ENCODE results near the gene LMAN2.
"Not testable (repeated sequence)": the region's sequence is repeated elsewhere in the genome, so short reads cannot be mapped to it uniquely, and the experiment has no call there.

The LMAN2 gene

DNA sequence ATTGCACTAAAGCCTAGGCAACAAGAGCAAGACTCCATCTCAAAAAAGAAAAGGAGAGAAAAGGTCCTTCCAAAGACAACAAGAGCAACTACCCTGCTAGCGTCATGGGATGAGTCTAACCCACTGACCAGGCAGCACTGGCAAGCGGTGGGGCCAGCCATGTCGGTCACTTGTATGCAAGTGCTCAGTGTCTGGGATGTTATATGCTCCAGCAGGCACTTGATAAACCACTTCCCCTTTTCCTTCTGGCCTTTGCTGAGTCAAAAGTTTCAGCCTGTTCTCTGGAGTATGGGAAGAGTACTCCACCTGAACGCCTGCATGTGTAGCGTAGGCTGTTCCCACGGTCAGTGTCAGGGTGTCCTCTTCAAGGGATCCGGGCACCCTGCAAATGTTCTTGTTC is 30.6 kb downstream of the LMAN2 start:
- DNase-seq, result no peak

DNA sequence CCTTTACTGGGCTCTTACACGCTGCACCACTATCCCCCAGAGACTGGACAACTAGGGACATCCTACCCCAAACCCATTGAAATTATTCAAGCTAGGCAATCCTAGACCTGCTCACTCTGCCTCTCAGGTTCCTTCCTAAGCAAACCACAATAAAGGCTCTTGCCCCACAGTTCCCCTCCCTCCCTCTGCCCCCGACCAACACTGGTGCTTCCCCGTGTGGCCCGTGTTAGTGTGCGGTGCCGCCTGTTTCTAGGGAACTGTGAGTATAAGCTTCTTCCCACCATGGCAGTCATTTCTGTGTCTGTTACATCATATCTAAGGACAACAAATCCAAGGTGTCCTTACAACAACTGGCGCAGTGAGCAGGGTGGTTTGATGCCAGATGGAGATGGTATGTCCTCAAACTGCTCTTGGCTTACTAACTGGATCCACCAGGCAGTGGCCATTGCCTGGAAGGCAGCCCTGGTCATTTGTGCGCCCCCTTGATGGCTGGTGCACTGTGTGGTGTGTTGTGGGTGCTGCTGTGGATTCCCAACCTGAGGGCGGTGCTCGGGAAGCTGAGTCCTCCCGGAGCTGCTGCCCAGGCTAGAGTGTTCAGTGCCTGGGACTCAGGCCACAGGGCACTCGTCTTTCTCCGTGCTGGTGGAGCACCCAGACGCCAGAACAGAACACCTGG is 31.4 kb downstream of the LMAN2 start:
- no peak for DNase-seq

DNA sequence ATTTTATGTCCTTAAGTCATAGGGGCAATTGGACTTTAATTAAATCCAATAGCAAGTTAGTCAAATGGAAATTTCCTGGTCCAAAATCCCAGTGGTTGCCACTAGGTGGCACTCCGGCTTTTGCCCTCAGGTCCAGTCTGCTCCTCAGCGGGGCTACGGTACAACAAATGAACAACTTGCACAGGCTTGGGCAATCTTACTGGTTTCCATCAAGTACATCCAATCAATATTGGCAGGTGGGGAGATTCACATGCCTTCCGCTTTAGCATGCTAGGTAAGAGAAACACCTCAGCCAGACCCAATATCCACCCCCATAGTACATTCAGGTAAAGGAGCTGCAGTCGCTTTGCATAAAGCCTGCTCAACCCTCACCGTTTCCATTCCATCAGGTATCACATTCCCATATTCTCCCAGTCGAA is 33.5 kb downstream of the LMAN2 start:
- peak; percentile 37 for DNase-seq

DNA sequence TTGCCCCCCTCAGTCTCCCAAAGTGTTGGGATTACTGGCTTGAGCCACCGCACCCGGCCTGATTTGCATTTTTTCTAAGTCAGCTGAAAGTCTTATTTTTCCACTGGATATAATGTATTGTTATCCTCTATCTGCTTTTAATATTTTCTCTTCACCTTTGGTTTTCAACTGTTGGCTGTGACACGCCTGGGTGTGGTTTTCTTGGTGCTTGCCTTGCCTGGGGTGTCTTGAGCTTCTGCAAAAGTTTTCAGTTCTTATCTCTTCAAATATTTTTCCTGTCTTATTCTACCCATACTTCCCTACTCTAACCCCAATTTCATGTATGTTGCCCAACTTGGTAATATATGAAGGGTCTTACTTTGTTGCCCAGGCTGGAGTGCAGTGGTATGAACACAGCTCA is 35.5 kb downstream of the LMAN2 start:
- no peak for DNase-seq

DNA sequence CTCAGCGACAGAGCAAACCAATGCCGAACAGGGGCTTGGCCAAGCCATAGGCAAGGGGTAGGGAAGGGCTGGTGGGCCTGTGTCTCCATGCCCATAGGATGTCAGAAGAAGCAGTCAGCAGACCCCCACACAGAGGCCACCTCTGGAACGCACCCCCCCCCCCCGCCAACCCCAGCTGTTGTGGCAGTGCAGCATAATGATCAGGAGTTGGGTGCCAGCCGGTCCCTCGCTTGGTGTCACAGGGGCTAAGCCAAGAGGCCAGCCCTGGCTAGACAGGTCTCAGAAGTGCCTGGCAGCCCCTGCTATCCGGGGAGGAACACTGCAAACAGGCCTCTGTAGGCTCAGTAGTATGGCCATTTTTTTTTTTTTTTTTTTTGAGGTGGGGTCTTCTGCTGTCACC is 36.1 kb downstream of the LMAN2 start:
- DNase-seq, result no peak

DNA sequence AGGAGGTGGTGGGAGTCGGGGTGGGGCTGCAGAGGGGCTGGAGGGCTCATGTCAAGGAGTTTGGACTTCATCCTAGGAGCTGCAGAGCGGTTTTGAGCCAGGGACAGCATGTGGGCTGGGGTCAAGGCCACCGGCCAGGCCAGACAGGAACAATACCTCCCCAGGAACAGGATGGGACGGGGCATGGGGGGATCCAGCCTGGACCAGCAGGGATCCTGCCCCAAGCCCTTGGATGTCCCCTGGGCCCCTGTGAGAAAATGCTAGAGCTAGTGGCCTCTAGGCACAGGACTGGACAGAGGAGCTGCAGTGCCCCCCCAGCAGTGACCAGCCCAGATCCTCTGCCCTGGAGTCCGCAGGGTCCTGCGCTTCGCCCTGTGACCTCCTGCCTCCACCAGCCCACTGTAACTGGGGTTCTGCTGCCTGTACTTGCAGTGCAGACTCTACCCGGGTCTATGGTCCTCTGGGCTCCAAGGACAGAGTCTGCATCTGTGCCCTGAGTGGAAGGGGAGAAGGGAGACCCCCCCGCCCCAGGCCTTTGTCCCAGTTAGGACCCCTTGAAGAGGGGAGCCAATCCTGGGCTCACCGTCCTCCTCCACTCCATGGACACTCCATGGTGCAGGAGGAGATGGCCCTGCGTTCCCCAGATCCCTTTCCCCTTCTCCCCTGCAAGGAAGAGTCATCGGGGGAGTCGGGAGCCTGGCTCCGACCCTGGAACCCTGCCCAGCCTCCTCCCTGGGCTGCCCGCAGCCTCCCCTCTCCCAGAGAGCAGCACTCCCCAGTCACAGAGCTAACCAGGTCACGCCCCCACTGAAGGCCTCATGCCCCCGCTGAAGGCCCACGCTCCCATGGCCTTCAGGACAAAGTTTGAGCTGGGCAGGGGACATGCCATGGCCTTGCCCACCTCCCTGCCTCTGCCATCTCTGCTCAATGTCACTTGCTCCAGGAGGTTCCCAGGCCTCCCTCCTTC is 36.8 kb downstream of the LMAN2 start:
- DNase-seq, result no peak

DNA sequence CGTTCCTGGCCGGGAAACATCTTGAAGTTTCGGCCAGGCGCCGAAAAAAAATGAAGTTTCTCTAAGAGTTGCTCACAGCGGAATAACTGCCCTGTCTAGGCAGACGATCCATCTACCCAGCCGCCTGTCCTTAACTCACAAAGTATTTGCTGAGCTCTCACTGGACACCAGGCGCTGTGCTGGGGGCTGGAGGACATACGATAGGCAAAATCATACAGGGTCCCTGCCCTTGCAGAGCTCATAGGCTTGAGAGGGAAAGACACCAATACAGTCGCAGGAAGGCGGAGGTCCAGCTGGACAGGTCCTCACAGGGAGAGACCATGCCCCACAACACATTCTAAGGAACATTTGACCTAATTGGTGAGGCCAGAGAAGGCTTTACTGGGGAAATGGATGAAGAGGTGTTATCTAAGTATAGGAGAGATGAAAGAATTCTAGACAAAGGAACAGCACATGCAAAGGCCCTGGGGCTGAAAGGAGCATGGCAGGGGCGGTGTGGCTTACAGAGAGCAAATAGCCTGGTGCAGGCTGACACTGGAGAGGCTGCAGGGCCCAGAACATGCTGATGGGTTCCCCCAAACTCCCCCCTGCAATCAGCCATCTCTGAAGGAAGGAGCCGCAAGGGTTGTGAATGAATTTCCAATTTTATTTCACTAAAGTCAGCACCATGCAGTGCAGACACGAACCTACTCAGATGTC is 37.8 kb downstream of the LMAN2 start:
- no peak for DNase-seq

DNA sequence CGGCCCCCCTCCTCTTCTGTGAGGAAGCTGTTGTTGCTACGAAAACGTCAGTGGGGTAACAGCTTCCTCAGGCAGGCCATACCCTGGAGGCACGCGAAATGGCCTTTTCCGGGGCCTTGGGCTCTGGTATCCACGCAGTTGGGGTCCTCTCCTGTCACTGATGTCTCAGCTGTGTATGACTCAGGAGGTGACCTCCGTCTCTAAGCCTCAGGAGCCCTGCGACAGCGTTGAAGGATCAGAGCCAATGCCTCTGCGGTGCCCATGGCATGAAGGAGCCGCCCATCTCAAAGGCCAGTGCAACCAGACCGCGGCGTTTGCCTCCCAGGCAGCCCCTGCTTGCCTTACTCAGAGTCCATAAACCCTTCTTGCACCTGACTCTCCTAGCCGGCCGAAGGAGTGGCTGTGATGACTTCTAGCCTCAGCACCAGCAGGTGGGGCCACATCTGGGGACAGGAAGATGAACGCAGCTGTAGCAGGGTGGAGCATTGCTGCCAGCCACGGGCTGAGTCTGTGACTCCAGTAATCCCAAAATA is 38.8 kb downstream of the LMAN2 start:
- peak; percentile 54 for DNase-seq

DNA sequence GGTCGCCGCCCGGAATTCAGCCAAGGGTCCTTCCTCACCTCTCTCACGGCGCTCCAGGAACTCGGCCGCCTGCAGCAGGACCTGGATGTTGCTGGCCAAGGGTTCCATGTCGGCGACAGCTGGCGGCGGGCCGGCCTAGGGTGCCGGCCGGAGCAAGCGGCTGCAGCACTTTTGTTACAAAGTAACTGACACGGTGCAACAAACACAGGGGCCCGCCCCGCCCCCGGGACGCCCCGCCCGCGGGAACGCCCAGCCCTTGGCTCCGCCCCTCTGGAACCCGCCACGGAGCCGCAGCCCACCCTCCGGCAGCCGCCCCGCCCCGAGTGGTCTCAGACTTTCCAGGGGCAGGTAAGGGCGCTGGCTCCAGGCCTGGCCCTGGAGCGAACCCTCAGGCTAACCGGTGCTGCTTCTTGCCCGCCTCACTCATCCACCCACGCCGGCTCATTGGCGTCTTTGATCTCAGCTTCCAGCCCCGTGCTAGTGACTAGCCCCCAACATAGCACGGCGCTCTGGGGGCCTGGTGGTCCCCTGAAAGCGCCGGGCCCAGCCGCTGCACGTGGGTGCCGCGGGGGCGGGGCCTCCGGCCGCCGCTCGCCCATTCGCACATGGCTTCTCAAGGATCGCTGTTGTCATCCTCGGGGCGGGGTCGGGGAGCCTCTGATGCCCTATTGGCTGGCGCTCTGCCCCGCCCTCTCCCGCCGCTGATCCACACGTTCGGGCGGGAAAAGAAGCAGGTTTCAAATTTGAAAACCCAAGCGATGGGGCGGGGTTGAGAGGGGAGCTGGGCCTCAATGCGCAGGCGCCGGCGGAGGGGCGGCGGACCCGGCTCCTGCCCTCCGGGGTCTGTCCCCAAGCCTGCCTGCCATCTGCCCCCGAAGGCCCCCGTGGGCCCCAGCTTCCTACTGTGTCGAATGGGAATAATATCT is 39.5 kb downstream of the LMAN2 start, which contains the start of gene MXD3:
MXD3 (minus strand) TSS at position 176 of the 926 bp plus-strand sequence; CDS start at position 108, 68 bp downstream.
- DNase-seq, result peak; percentile 92

DNA sequence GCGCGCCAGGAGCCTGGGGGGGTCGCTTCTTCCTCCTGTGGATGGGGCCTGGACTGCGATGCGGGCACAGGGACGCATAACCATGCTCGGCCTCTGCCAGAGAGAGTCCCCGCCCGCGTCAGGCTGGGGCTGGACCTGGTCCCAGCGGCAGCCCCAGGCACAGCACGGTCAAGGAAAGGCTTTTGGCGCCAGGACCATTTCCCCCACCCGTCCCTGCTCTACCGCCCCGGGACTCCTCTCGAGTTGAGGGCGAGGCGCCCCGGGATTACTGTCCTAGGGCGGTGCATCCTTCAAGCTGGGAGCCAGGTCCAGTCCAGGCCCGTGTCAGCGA is 40.1 kb downstream of the LMAN2 start:
- no peak for DNase-seq

DNA sequence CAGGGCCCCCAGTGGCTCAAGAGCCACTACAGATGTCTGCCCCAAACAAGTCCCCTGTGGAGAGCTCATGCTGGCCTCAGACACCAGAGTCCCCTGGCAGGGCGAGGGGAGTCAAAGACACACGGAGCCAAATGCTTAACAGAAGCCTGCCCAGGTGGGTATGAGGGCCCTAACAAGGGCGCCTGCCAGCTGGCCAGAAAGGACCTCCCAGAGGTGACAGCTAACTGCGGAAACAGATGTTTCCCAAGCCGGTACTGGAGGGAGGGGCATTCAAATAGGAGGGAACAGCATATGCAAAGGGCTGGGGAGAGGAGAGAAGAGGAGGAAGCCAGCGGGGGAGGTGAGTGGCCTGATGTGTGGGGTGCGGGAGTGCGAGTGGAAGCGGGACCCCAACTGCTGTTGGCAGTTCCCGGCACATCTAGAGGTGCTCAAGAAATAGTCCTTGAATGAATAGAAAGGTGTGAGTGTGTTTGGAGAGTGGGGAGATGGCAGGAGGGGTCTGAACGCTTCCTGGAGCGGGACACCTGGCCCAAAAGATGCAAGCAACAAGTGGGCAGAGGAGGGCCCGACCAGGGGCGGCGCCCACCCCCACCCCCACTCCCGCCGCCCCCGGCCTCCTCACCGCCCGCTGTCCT is 40.6 kb downstream of the LMAN2 start:
- DNase-seq, result no peak

DNA sequence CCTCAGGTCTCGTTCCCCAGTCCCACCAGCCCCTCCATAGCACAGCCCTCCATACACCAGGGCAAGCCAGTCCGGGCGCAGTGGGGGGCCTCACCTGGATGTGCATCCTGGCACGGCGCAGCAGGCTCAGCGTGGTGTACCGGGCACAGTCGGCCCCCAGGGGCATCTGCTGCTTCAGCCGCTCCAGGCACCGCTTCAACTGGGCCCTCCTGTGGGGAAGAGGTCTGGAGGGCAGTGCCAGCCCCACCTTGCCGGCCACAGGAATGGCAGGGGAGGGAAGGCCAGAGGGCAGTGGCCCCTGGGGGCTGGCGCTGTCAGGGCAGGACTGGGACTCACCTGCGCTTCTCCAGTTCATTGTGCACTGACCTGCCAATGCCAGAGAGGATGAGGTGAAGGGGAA is 41.1 kb downstream of the LMAN2 start:
- DNase-seq, result no peak

DNA sequence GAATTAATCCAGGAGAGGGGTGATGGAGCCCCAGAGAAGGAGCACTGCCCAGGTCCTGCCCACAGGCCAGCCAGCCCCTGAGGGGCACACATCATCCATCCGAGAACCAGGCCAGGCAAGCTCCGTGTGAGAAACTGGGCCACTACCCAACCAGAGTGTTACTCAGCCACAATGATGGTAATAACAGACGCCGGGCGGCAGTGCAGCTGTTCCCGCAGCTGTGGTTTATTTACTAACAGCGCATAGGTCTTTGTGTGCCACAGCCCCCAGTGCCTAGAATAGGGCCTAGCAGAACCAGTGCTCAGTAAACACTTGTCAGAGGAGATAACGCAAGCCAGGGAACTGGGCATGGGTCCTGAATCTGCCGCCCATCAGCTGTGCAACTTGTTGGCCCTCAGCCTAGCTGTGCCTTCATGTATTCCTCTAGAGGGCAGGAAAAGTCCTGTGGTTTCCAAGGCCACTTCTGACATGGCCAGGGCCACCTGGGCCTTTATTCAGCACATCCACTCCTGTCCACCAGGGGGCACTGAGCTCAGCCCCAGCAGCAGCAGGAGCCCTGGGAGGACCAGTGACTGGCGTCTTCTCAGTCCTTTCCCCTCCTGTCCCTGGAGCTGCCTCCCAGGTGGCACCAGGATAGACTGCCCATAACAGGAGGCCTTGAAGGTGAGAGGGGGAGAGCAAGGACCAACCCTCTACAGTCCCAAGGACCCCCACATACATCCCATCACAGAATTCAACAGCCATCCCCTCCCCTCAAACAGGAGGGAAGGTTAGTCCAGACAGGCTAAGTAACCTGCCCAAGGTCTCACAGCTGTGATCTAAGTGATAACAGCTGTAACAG is 41.9 kb downstream of the LMAN2 start:
- peak; percentile 49 for DNase-seq

DNA sequence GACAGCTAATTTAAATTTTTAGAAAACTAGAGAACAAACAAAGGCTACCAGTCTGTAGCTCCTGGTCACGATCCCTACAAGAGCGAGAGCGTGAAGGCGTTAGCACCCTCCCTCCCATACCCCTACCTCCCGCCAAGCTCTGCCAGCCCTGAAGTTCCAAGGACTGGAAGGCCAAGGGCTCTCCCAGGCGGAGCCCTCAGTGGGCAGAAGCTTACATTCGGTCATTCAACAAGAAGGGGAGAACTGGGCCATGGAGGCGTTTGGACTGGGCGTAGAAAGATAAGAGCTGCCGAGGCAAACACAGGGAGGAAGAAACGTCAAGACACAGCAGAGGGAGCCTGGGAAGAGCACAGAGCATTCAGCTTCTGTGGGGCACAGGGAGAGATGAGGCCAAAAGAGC is 42.7 kb downstream of the LMAN2 start:
- DNase-seq, result no peak

DNA sequence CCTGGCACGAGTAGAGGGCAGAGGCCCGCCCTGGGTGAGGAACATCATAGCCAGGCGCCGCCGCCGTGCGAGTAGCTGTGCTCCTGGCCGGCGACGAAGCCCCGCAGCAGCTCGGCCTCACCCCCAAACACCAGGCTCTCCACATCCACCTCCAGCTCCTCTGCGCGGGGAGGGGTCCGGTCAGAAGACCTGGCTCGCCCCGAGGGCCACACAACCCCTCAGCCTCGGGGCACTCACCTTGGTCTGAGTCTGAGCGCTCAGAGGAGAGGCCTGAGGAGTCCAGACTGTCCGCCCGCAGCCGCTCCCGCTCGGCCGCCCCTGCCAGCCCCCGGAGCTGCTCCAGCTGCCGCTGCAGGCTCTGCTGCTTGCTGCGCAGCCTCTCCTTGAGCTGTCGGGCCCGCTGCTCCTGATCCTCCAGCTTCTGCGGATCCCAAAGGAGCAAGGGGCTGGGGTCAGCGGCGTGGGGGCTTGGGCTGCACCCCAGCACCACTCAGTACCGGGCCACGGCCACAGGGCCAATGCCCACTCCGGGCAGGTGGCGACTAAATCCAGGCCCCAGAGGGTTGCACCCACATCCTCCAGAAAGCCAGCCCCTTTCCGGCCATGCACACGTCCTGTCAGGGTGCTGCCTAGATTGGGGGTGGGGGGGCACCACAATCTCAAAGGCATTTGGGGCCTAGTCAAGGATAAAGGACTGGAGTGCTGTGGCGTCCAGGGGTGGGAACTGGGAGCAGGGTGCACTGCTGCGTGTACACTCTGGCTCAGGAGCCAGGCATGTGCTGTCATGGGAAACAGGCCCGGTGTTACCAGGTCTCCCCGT is 43.7 kb downstream of the LMAN2 start:
- DNase-seq, result no peak

DNA sequence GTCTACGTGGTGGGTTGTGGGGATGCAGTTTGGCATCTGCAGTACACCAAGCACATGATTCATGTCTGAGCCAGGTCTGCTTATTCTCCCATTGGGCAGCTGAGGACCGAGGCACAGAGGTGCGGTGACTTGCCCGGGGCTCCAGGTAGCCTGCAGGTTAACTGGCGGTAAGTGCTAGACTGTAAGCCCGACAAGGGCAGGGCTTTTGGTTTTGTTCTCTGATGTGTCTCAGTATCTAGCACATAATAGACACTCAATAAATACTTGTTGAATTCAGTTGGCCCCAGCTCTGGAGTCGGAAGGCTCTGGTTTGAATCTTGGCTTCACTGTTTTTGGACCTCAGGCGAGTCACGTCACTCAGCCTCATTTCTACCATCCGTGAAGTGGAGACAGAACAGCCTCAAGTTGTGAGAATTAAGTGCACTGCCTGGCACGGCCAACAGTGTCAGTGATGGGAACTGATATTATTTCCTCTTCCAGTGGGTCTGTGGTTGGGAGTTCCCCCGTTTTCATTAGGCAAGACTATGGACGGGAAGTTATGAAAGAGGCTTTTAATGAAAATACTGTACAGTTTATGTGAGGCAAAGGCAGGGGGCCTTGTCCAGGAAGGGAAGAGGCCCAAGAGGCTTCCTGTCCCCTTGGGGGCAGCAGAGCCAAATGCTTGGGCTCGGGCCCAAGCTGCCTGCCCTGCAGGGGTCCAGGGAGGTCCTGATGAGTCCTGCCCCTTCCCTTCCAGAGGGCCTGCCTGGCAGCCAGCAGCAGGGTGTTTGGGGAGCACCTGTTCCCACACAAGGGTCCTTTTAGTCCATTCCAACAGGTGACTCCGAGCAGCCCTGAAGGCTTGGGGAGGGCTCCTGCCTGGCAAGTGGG is 44.6 kb downstream of the LMAN2 start:
- no peak for DNase-seq

DNA sequence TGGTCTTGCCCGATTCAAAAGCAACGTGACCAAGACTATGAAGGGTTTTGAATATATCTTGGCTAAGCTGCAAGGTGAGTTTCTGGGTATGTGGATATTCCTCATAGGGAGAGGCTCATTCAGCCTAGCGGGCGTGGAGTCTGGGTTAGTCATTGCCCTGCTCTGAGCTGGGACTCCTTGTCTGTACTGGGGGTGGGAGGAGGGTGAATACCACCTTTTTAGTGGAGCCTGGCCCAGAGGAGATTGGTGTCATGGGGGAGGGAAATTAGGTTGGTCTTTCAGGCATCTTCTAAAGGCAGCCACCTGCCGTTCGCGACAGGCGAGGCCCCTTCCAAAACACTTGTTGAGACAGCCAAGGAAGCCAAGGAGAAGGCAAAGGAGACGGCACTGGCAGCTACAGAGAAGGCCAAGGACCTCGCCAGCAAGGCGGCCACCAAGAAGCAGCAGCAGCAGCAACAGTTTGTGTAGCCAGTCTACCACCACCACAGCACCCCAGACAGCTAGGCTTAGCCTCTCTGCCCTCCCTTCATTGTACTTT is 45.3 kb downstream of the LMAN2 start:
- not testable (repeated sequence) for DNase-seq

DNA sequence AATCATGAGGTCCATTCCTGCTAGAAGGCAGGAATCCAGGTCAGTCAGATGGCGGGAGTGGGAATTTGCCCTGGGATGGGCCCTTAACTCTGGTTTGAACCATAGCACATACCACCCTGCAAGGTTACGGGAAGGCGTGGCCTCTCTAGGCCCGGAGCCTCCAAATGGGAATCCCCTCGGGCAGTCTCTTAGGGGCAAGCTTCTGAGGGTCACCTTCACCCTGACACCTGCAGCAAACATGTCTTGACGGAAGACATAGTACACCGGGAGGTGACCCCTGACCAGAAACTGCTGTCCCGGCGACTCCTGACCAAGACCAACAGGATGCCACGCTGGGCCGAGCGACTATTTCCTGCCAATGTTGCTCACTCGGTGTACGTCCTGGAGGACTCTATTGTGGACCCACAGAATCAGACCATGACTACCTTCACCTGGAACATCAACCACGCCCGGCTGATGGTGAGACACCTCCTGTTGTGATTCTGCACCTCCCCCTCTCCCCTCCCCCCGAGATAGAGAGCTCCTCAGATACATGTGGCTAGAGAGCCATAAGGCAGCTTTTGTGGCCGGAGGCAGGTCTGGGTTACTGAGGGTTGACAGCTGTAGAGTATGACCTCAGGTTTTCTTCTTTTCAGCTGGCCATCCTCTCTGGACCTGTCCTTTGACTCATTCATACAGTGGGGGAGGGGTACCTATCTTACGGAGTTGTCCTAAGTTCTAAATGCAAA is 46.9 kb downstream of the LMAN2 start:
- DNase-seq, result no peak
